HPDE6-E6E7 (cell line): Measurements from ENCODE around the gene RPS4Y1.

Experiments
- DNase-seq: peaks from one replicate; pipeline ENCODE4 v3.0.0; 2011; ENCODE audit warnings: missing footprints; ENCODE audit errors: extremely low spot score

Gene RPS4Y1

GRCh38 chrY:2883561-2883960, 42.2 kb downstream of the RPS4Y1 start:
- DNase-seq: no peak

GRCh38 chrY:2885880-2886279, 44.5 kb downstream of the RPS4Y1 start:
- no peak for DNase-seq

GRCh38 chrY:2887386-2887785, 46.0 kb downstream of the RPS4Y1 start:
- DNase-seq: no peak

GRCh38 chrY:2887955-2888354, 46.6 kb downstream of the RPS4Y1 start:
- DNase-seq: no peak

DNA sequence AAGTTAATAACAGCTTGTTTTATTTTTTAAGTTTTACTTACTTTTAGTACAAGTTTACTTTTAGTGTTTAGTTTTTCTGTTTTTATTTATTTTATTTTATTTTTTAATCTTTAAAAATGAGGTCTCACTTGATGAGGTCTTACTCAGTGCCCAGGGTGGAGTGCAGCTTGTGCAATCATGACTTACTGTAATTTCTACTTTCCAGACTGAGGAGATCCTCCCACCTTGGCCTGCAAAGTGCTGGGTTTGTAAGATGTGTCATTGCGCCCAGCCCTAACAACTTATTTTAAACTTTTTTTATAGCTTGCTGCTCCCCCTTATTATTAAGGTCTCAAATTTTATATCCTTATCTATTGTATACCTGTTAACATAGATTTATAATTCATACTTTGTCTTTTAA, 52.1 kb downstream of the RPS4Y1 start:
- no peak for DNase-seq

DNA sequence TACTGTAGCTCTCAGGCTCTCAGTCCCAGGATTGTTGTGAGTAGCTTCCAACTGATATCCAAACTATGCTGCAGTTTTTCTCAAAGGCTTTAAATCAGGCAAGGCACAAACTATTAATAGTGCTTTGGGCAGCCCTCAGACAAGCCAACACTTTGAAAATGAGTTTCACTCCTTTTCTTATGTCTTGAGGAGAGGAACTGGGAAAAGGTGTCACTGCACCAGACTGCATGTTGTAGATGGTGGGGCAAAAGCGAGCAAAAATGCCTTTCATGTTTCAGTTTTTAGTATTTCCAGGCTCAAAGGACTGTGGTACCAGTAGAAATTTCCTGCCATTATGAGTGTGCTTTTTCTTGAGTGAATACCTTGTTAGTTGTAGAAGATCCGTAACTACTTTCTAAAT, 54.6 kb downstream of the RPS4Y1 start:
- DNase-seq: no peak

DNA sequence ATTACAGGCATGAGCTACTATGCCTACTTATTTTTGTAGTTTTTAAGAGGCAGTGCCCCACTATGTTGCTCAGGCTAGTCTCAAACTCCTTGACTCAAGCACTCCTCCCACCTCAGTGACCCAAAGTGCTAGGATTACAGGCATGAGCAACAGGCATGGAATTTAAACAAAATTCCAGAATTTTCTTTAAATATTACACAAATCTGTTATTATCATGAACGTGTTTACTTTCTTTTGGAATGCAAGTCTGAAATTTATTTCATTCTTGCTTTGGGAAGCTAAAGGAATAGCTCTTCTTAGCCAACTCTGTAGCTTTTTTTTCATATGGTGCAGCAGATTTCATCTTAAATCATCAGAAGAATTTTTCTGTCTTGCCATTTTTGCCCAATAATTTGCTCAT, 66.0 kb downstream of the RPS4Y1 start:
- DNase-seq: no peak

GRCh38 chrY:2913066-2913815, 71.8 kb downstream of the RPS4Y1 start:
- no peak for DNase-seq
